SK-N-SH treated with all-trans-retinoic acid at 6 μM for 48 hours (cell line): Measurements from ENCODE around the gene LARP4.

Experiments used
- ATAC-seq: fragments of 200-7000 bp; cut with Tn5 transposase; 3 replicates; pipeline ENCODE4 v1.9.1; 2020; ENCODE audit warnings: mild to moderate bottlenecking, moderate library complexity
- ARNTL ChIP-seq: fragments of 450-650 bp; formaldehyde crosslinking; IDR thresholded peaks from 2 replicates; pipeline ENCODE4 v1.5.0; 2020; ENCODE audit warnings: low read depth, mild to moderate bottlenecking, moderate library complexity, borderline replicate concordance
- BACH2 ChIP-seq: fragments of 250-450 bp; sonication (Bioruptor Pico); IDR thresholded peaks from 2 replicates; pipeline ENCODE4 v1.9.0; 2021; ENCODE audit warnings: mild to moderate bottlenecking, borderline replicate concordance
- CREB5 ChIP-seq: fragments of 250-450 bp; sonication (Bioruptor Pico); IDR thresholded peaks from 2 replicates; pipeline ENCODE4 v1.5.1; 2020; ENCODE audit warnings: low read depth, mild to moderate bottlenecking, moderate library complexity
- CSDC2 ChIP-seq: fragments of 250-450 bp; sonication (Bioruptor Pico); IDR thresholded peaks from 2 replicates; pipeline ENCODE4 v1.5.0; 2020; ENCODE audit warnings: mild to moderate bottlenecking, moderate library complexity
- CSRNP3 ChIP-seq: fragments of 250-450 bp; sonication (Bioruptor Pico); IDR thresholded peaks from 2 replicates; pipeline ENCODE4 v1.5.1; 2021; ENCODE audit warnings: mild to moderate bottlenecking, moderate library complexity
- ESRRG ChIP-seq: fragments of 250-450 bp; sonication (Bioruptor Pico); IDR thresholded peaks from 2 replicates; pipeline ENCODE4 v1.6.1; 2021; ENCODE audit warnings: mild to moderate bottlenecking
- GLIS3 ChIP-seq: fragments of 250-450 bp; sonication (Bioruptor Pico); IDR thresholded peaks from 2 replicates; pipeline ENCODE4 v1.5.0; 2020; ENCODE audit warnings: mild to moderate bottlenecking, moderate library complexity
- ISL1 ChIP-seq: fragments of 250-450 bp; sonication (Bioruptor Pico); IDR thresholded peaks from 2 replicates; pipeline ENCODE4 v2.1.2; 2022; ENCODE audit warnings: mild to moderate bottlenecking, moderate library complexity
- OSR1 ChIP-seq: fragments of 250-450 bp; sonication (Bioruptor Pico); IDR thresholded peaks from 2 replicates; pipeline ENCODE4 v1.8.0; 2022; ENCODE audit warnings: moderate library complexity, mild to moderate bottlenecking, inconsistent platforms
- PATZ1 ChIP-seq: fragments of 250-450 bp; sonication (Bioruptor Pico); IDR thresholded peaks from 2 replicates; pipeline ENCODE4 v1.8.0; 2020; ENCODE audit warnings: mild to moderate bottlenecking, moderate library complexity, borderline replicate concordance
- POU6F1 ChIP-seq: fragments of 250-450 bp; sonication (Bioruptor Pico); IDR thresholded peaks from 2 replicates; pipeline ENCODE4 v1.8.0; 2021; ENCODE audit warnings: low read depth, mild to moderate bottlenecking, moderate library complexity, borderline replicate concordance
- PPARA ChIP-seq: fragments of 250-450 bp; sonication (Bioruptor Pico); IDR thresholded peaks from 2 replicates; pipeline ENCODE4 v1.5.0; 2020; ENCODE audit warnings: mild to moderate bottlenecking, borderline replicate concordance
- RARB ChIP-seq: fragments of 250-450 bp; sonication (Bioruptor Pico); IDR thresholded peaks from 2 replicates; pipeline ENCODE4 v1.8.0; 2021; ENCODE audit warnings: mild to moderate bottlenecking, moderate library complexity
- SNAI2 ChIP-seq: fragments of 250-450 bp; sonication (Bioruptor Pico); IDR thresholded peaks from 2 replicates; pipeline ENCODE4 v1.5.0; 2020; ENCODE audit warnings: mild to moderate bottlenecking, moderate library complexity
- TCF4 ChIP-seq: fragments of 250-450 bp; sonication (Bioruptor Pico); IDR thresholded peaks from 2 replicates; pipeline ENCODE4 v1.8.0; 2021; ENCODE audit warnings: mild to moderate bottlenecking, moderate library complexity, borderline replicate concordance
- TOX ChIP-seq: fragments of 250-450 bp; sonication (Bioruptor Pico); IDR thresholded peaks from 2 replicates; pipeline ENCODE4 v1.8.0; 2021; ENCODE audit warnings: mild to moderate bottlenecking, moderate library complexity, borderline replicate concordance
- TSHZ2 ChIP-seq: fragments of 250-450 bp; sonication (Bioruptor Pico); IDR thresholded peaks from 2 replicates; pipeline ENCODE4 v1.5.0; 2020; ENCODE audit warnings: mild to moderate bottlenecking, moderate library complexity
- ZC3H10 ChIP-seq: fragments of 250-450 bp; sonication (Bioruptor Pico); IDR thresholded peaks from 2 replicates; pipeline ENCODE4 v1.5.1; 2021; ENCODE audit warnings: mild to moderate bottlenecking, moderate library complexity
- ZFP3 ChIP-seq: fragments of 250-450 bp; sonication (Bioruptor Pico); IDR thresholded peaks from 2 replicates; pipeline ENCODE4 v1.5.0; 2020; ENCODE audit warnings: mild to moderate bottlenecking, moderate library complexity
- ZFP30 ChIP-seq: fragments of 450-650 bp; formaldehyde crosslinking; IDR thresholded peaks from 2 replicates; pipeline ENCODE4 v1.5.0; 2022; ENCODE audit warnings: mild to moderate bottlenecking, moderate library complexity
- ZNF565 ChIP-seq: fragments of 450-650 bp; formaldehyde crosslinking; conservative IDR thresholded peaks from 2 replicates; pipeline ENCODE4 v1.5.0; 2020; ENCODE audit warnings: low read depth, mild to moderate bottlenecking, moderate library complexity
- ZNF70 ChIP-seq: fragments of 450-650 bp; formaldehyde crosslinking; IDR thresholded peaks from 2 replicates; pipeline ENCODE4 v1.5.0; 2020; ENCODE audit warnings: mild to moderate bottlenecking, moderate library complexity
- ZNF8 ChIP-seq: fragments of 450-650 bp; formaldehyde crosslinking; IDR thresholded peaks from 2 replicates; pipeline ENCODE4 v1.5.0; 2020; ENCODE audit warnings: mild to moderate bottlenecking, moderate library complexity

LARP4 gene

GRCh38 chr12:50394469-50395029 lies 6.1 kb upstream of the LARP4 start:
- TF ChIP-seq CSRNP3 (CRISPR knock-in tag) (no peak), ZNF8 (CRISPR knock-in tag) (no peak), CSDC2 (CRISPR knock-in tag) (no peak), SNAI2 (CRISPR knock-in tag) (no peak), ZFP3 (CRISPR knock-in tag) (no peak), ZNF565 (no peak), CREB5 (no peak)
- no peak for ATAC-seq

GRCh38 chr12:50397117-50397650 lies 3.5 kb upstream of the LARP4 start:
- TF ChIP-seq TOX = no peak
- TF ChIP-seq ISL1 (CRISPR knock-in tag) = no peak
- no peak for TF ChIP-seq TCF4 (CRISPR knock-in tag)
- TF ChIP-seq ZFP30 (CRISPR knock-in tag) = no peak
- TF ChIP-seq ZNF70 (CRISPR knock-in tag) = no peak
- TF ChIP-seq ESRRG (CRISPR knock-in tag) = no peak
- no peak for TF ChIP-seq ZNF8 (CRISPR knock-in tag)
- TF ChIP-seq BACH2 (CRISPR knock-in tag) = no peak
- no peak for TF ChIP-seq PPARA (CRISPR knock-in tag)
- TF ChIP-seq PATZ1 (CRISPR knock-in tag) = no peak
- TF ChIP-seq CSDC2 (CRISPR knock-in tag) = no peak
- TF ChIP-seq RARB = no peak
- TF ChIP-seq ARNTL (CRISPR knock-in tag) = no peak
- no peak for TF ChIP-seq ZC3H10 (CRISPR knock-in tag)
- TF ChIP-seq CREB5 = no peak
- TF ChIP-seq TSHZ2 (CRISPR knock-in tag) = no peak
- TF ChIP-seq SNAI2 (CRISPR knock-in tag) = no peak
- no peak for TF ChIP-seq ZFP3 (CRISPR knock-in tag)
- no peak for TF ChIP-seq OSR1 (CRISPR knock-in tag)
- ATAC-seq = no peak

GRCh38 chr12:50398931-50399330 lies 1.8 kb upstream of the LARP4 start:
- ATAC-seq = no peak
- TF ChIP-seq TCF4 (CRISPR knock-in tag) (no peak), POU6F1 (no peak), ESRRG (CRISPR knock-in tag) (no peak), PPARA (CRISPR knock-in tag) (no peak), GLIS3 (CRISPR knock-in tag) (no peak), ZNF70 (CRISPR knock-in tag) (no peak), BACH2 (CRISPR knock-in tag) (no peak), TOX (no peak), ZFP3 (CRISPR knock-in tag) (no peak), ZFP30 (CRISPR knock-in tag) (no peak), CREB5 (no peak), PATZ1 (CRISPR knock-in tag) (no peak), ARNTL (CRISPR knock-in tag) (no peak)
